Measurements from ENCODE around the gene CRYBB3.

GRCh38 chr22:25208743-25209505 is 9.3 kb downstream of the CRYBB3 start:
- TF ChIP-seq, protein P1, sequence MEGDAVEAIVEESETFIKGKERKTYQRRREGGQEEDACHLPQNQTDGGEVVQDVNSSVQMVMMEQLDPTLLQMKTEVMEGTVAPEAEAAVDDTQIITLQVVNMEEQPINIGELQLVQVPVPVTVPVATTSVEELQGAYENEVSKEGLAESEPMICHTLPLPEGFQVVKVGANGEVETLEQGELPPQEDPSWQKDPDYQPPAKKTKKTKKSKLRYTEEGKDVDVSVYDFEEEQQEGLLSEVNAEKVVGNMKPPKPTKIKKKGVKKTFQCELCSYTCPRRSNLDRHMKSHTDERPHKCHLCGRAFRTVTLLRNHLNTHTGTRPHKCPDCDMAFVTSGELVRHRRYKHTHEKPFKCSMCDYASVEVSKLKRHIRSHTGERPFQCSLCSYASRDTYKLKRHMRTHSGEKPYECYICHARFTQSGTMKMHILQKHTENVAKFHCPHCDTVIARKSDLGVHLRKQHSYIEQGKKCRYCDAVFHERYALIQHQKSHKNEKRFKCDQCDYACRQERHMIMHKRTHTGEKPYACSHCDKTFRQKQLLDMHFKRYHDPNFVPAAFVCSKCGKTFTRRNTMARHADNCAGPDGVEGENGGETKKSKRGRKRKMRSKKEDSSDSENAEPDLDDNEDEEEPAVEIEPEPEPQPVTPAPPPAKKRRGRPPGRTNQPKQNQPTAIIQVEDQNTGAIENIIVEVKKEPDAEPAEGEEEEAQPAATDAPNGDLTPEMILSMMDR (IDR thresholded peaks at IDR 0.05), result no peak
- TF ChIP-seq POLR2A (IDR thresholded peaks at IDR 0.05), result no peak
- TF ChIP-seq EP300 (IDR thresholded peaks at IDR 0.05), result no peak
